Spleen (tissue), 7 donors: ENCODE data around the gene MADD.

Experiments
- CTCF ChIP-seq, 11 experiments: fragments of 200-600 bp in 7 of 11; fragments of 450-650 bp in 4 of 11; sonication (generic) in 4 of 11; IDR thresholded peaks in 8 of 11; conservative IDR thresholded peaks in 3 of 11; 1 replicate in 7 of 11; 2 replicates in 4 of 11; pipeline versions ENCODE4 v1.4.0 to v1.8.0; 2016 to 2021; ENCODE audit warnings: antibody characterized with exemption in 11 of 11, inconsistent platforms in 4 of 11, mild to moderate bottlenecking in 1 of 11
- POLR2AphosphoS5 ChIP-seq, 3 donors: sonication (generic); formaldehyde crosslinking; IDR thresholded peaks; one replicate each; pipeline ENCODE4 v1.5.1; 2017; ENCODE audit warnings: antibody characterized with exemption in 3 of 3
- donor health status: DM: no; HTN: no; CAD: no; lungs with moderate emphysema.
- donor health status: DM: no; HTN: no; CAD: no.
- donor health status: DM: no; HTN: no; CAD: no.

- TF ChIP-seq CTCF (IDR thresholded peaks at IDR 0.05 in 8 of 11, conservative IDR thresholded peaks at IDR 0.05 in 3 of 11) (no peak), POLR2AphosphoS5 (IDR thresholded peaks at IDR 0.05) (no peak)
These were observed 68.7 kb downstream of the MADD start for GRCh38 chr11:47338396-47339241.
